ENCODE results near the gene C6orf132.

Gene C6orf132

GRCh38 chr6:42135722-42136121 lies 6.7 kb downstream of the C6orf132 start:
- no peak for DNase-seq

- no peak for DNase-seq
Measured at GRCh38 chr6:42135161-42135560, 7.3 kb downstream of the C6orf132 start.

GRCh38 chr6:42133926-42134325 lies 8.5 kb downstream of the C6orf132 start:
- no peak for DNase-seq

- DNase-seq: peak; percentile 50
Measured at GRCh38 chr6:42131531-42131930, 10.9 kb downstream of the C6orf132 start.

- no peak for DNase-seq
Measured at GRCh38 chr6:42129360-42129676, 13.1 kb downstream of the C6orf132 start.

GRCh38 chr6:42128460-42129359 lies 13.7 kb downstream of the C6orf132 start:
- no peak for DNase-seq

- no peak for DNase-seq
Measured at GRCh38 chr6:42125663-42126062, 16.8 kb downstream of the C6orf132 start.

- DNase-seq: no peak
Measured at GRCh38 chr6:42125231-42125630, 17.2 kb downstream of the C6orf132 start.

- no peak for DNase-seq
Measured at GRCh38 chr6:42124223-42124836, 18.1 kb downstream of the C6orf132 start.

GRCh38 chr6:42123379-42124103 lies 18.9 kb downstream of the C6orf132 start:
- DNase-seq: no peak

GRCh38 chr6:42120895-42121865 lies 21.2 kb downstream of the C6orf132 start:
- no peak for DNase-seq

- DNase-seq: no peak
Measured at GRCh38 chr6:42118162-42119001, 24.0 kb downstream of the C6orf132 start.

GRCh38 chr6:42117843-42118161 lies 24.6 kb downstream of the C6orf132 start:
- no peak for DNase-seq

GRCh38 chr6:42113936-42114636 lies 28.3 kb downstream of the C6orf132 start:
- no peak for DNase-seq

- DNase-seq: no peak
Measured at GRCh38 chr6:42112351-42112750, 30.1 kb downstream of the C6orf132 start.

GRCh38 chr6:42110683-42111082 lies 31.7 kb downstream of the C6orf132 start:
- DNase-seq: no peak

- no peak for DNase-seq
Measured at GRCh38 chr6:42108071-42108470, 34.3 kb downstream of the C6orf132 start.

- DNase-seq: no peak
Measured at GRCh38 chr6:42106112-42107023, 36.1 kb downstream of the C6orf132 start.

GRCh38 chr6:42105709-42106108 lies 36.7 kb downstream of the C6orf132 start:
- no peak for DNase-seq

GRCh38 chr6:42105156-42105648 lies 37.2 kb downstream of the C6orf132 start:
- DNase-seq: no peak
